B cell (primary cell): ENCODE results near the gene SH3BP2. TPM values are rescaled to one million over a fixed set of nuclear protein-coding genes. Genes with fewer than 3 reads are reported as not detected.

ENCODE experiments used
- ATAC-seq: fragments of 200-7000 bp; cut with Tn5 transposase; one replicate; pipeline ENCODE4 v1.10.0; 2021; ENCODE audit warnings: low read depth, mild to moderate bottlenecking, moderate number of reproducible peaks, moderate library complexity
- CTCF ChIA-PET: fragments of 350-600 bp; sonication (Branson Sonifier 250); formaldehyde crosslinking; loops from one replicate; lab custom pipeline; 2021; ENCODE audit warnings: antibody characterized with exemption, inconsistent platforms; lab: Charles Lee
- POLR2A ChIA-PET: fragments of 350-600 bp; sonication (Branson Sonifier 250); formaldehyde crosslinking; loops from one replicate; lab custom pipeline; 2021; ENCODE audit warnings: antibody characterized with exemption; lab: Charles Lee
- DNase-seq: peaks from one replicate; pipeline ENCODE4 v3.0.0; 2013
- H2AFZ ChIP-seq: 2 replicates; pipeline ENCODE4 v1.6.1; 2012; ENCODE audit warnings: mild to moderate bottlenecking, low read depth, low read length; ENCODE audit not compliant: insufficient read depth, poor library complexity, severe bottlenecking
- H3K27ac ChIP-seq, 2 donors: 1 replicate in 1 of 2; 2 replicates in 1 of 2; pipeline ENCODE4 v1.5.1; 2012 to 2013; ENCODE audit warnings: low read length in 2 of 2, mild to moderate bottlenecking in 2 of 2, moderate library complexity in 1 of 2
- H3K27me3 ChIP-seq, 4 experiments: fragments of 200-600 bp in 1 of 4; sonication (generic) in 1 of 4; replicated peaks in 1 of 4; 1 replicate in 2 of 4; 2 replicates in 2 of 4; pipeline versions ENCODE4 v1.6.1 to v1.7.0; 2013 to 2016; ENCODE audit warnings: low read length in 3 of 4, mild to moderate bottlenecking in 2 of 4, mixed read lengths in 1 of 4, moderate library complexity in 1 of 4; ENCODE audit not compliant: insufficient read depth in 4 of 4, control insufficient read depth in 3 of 4; ENCODE audit errors: control extremely low read depth in 1 of 4
- H3K36me3 ChIP-seq, 2 experiments: replicated peaks in 1 of 2; 1 replicate in 1 of 2; 2 replicates in 1 of 2; pipeline versions ENCODE4 v1.6.1 to v1.7.1; 2013; ENCODE audit warnings: low read length in 1 of 2; ENCODE audit not compliant: insufficient read depth in 2 of 2, control insufficient read depth in 1 of 2; ENCODE audit errors: control extremely low read depth in 1 of 2, extremely low read depth in 1 of 2
- H3K4me1 ChIP-seq, 2 donors: fragments of 200-600 bp in 1 of 2; sonication (generic) in 1 of 2; 1 replicate in 1 of 2; 2 replicates in 1 of 2; pipeline versions ENCODE4 v1.5.1 to v1.6.1; 2013 to 2017; ENCODE audit warnings: low read length in 2 of 2; ENCODE audit not compliant: control insufficient read depth in 2 of 2, insufficient read depth in 2 of 2
- H3K4me2 ChIP-seq: replicated peaks from 2 replicates; pipeline ENCODE3; 2012; ENCODE audit warnings: mild to moderate bottlenecking, low read depth, low read length; ENCODE audit not compliant: poor library complexity, severe bottlenecking
- H3K4me3 ChIP-seq, 5 experiments: fragments of 200-600 bp in 1 of 5; sonication (generic) in 1 of 5; 1 replicate in 3 of 5; 2 replicates in 2 of 5; pipeline versions ENCODE4 v1.5.1 to v1.7.0; 2011 to 2016; ENCODE audit warnings: low read length in 4 of 5, mild to moderate bottlenecking in 4 of 5, low read depth in 2 of 5, control low read depth in 1 of 5, moderate library complexity in 1 of 5; ENCODE audit not compliant: insufficient read depth in 1 of 5; ENCODE audit errors: control extremely low read depth in 1 of 5, extremely low read depth in 1 of 5
- H3K79me2 ChIP-seq: fragments of 200-600 bp; sonication (generic); one replicate; pipeline ENCODE4 v1.6.0; 2016; ENCODE audit warnings: low read length; ENCODE audit not compliant: control insufficient read depth, insufficient read depth
- H3K9ac ChIP-seq: fragments of 200-600 bp; sonication (generic); 2 replicates; pipeline ENCODE4 v1.6.1; 2017; ENCODE audit warnings: mild to moderate bottlenecking, low read length, moderate library complexity
- H3K9me3 ChIP-seq, 3 donors: one replicate each; pipeline versions ENCODE4 v1.6.1 to v1.7.1; 2013; ENCODE audit warnings: low read length in 2 of 3; ENCODE audit not compliant: control insufficient read depth in 2 of 3, insufficient read depth in 1 of 3; ENCODE audit errors: control extremely low read depth in 1 of 3
- H4K20me1 ChIP-seq: 2 replicates; pipeline ENCODE4 v1.6.0; 2012; ENCODE audit warnings: mild to moderate bottlenecking, low read length; ENCODE audit not compliant: insufficient read depth, control insufficient read depth, poor library complexity, severe bottlenecking
- H3K27ac Mint-ChIP-seq: one replicate; pipeline ENCODE4 v1.8.0; 2021; ENCODE audit warnings: mixed read lengths
- H3K27me3 Mint-ChIP-seq: one replicate; pipeline ENCODE4 v1.8.0; 2021; ENCODE audit warnings: mixed read lengths
- H3K4me1 Mint-ChIP-seq: one replicate; pipeline ENCODE4 v1.8.0; 2021; ENCODE audit warnings: mixed read lengths
- H3K4me3 Mint-ChIP-seq: one replicate; pipeline ENCODE4 v1.8.0; 2021; ENCODE audit warnings: mixed read lengths
- H3K9me3 Mint-ChIP-seq: one replicate; pipeline ENCODE4 v1.8.0; 2022; ENCODE audit warnings: mixed read lengths; ENCODE audit not compliant: insufficient read depth
- CTCF ChIP-seq: fragments of 200-600 bp; IDR thresholded peaks from one replicate; pipeline ENCODE4 v1.8.0; 2022; ENCODE audit warnings: antibody characterized with exemption, mild to moderate bottlenecking
- EZH2 ChIP-seq: IDR thresholded peaks from 2 replicates; pipeline ENCODE4 v1.6.1; 2012; ENCODE audit warnings: borderline replicate concordance, low read depth, mild to moderate bottlenecking, moderate library complexity, low read length; ENCODE audit not compliant: insufficient read depth, poor library complexity, severe bottlenecking
- WGBS: methylation state at CpG from one replicate; pipeline ENCODE4 v1.1.5; 2013; ENCODE audit warnings: missing lambda C conversion rate; ENCODE audit not compliant: insufficient coverage; 5-methylcytosine and 5-hydroxymethylcytosine counted together
- intact Hi-C: fragments of 100-400 bp; cut with micrococcal nuclease; formaldehyde crosslinking; loops from one replicate; pipeline ENCODE4 v1.10.0; 2022
- polyA plus RNA-seq: library from polyadenylated mRNA; depleted of rRNA; stranded (reverse); fragments of >200 nt; gene quantifications from 2 replicates; pipeline ENCODE4 v1.2.3, GENCODE V29; 2012
- total RNA-seq, 2 donors: library from RNA; stranded (reverse); fragments of 120-200 nt in 1 of 2; gene quantifications; 1 replicate in 1 of 2; 2 replicates in 1 of 2; pipeline versions ENCODE4 v1.2.3 to v1.2.4, GENCODE V29; 2013 to 2022

The SH3BP2 gene
- total and polyA plus RNA-seq, 2 donors (not counting 1 experiment from before 2014, with no cell fraction given), result 30.8 to 219 TPM

GRCh38 chr4:2830632-2831610, 38.0 kb downstream of the SH3BP2 start:
- peaks cover 3 to 73% of the 10 kb centered on the region in 2 experiments for H3K36me3 ChIP-seq

More at GRCh38 chr4:2830632-2831610, 38.0 kb downstream of the SH3BP2 start:
- Histone ChIP-seq H3K4me2 (no peak overlapping the region), H3K27ac (no peak overlapping the region), H3K79me2 (peaks cover 3% of the 10 kb centered on the region), H3K9me3 (no peaks in the 10 kb centered on the region), H4K20me1 (peaks cover 75% of the 10 kb centered on the region), H3K27me3 (no peaks in the 10 kb centered on the region), H3K4me3 (no peak overlapping the region), H3K9ac (no peak overlapping the region), H2AFZ (no peak overlapping the region), H3K4me1 (peaks cover 44 to 45% of the 10 kb centered on the region in 2 donors)
- Mint-ChIP-seq H3K9me3 (no peaks in the 10 kb centered on the region), H3K27ac (no peak overlapping the region), H3K4me1 (peaks cover 39% of the 10 kb centered on the region), H3K4me3 (no peak overlapping the region), H3K27me3 (no peaks in the 10 kb centered on the region)
- ChIA-PET CTCF (interaction anchor here (1.0 kb wide), 1 partner anchor 31 kb away, joined by 3 read pairs; no protein-coding TSS in a partner anchor), POLR2A (interaction anchor here (0.7 to 2.4 kb wide), 3 partner anchors 16 to 83 kb away, joined by 3 to 7 read pairs (median 6); no protein-coding TSS in a partner anchor)
- WGBS, result 92% methylated on average over 36 of the region's 37 CpGs
- TF ChIP-seq CTCF, result no peak
- TF ChIP-seq EZH2, result no peak
- DNase-seq (no peak), ATAC-seq (no peak)
- intact Hi-C loops, result no loop called here
